Measurements from ENCODE around the gene PLCB1. TPM values are rescaled to one million over a fixed set of nuclear protein-coding genes. Genes with fewer than 3 reads are reported as not detected.
A peak's percentile ranks its signal among the peaks of the same experiment; 100 is the strongest.

Gene PLCB1
- total RNA-seq, 1 experiment from 2014 or later, result 11.3 TPM

- peaks cover 7% of the 10 kb centered on the region for H3K4me1 Mint-ChIP-seq
- H3K36me3 Mint-ChIP-seq, result no peaks in the 10 kb centered on the region
- DNase-seq (ENCODE audit: low spot score) (no peak), ATAC-seq (no peak)
- CTCF ChIA-PET, result no interaction called here
- H3K27me3 Mint-ChIP-seq (ENCODE audit: low read depth), result no peaks in the 10 kb centered on the region
- no peak overlapping the region for H3K4me3 Mint-ChIP-seq
- no peak for TF ChIP-seq MLX (CRISPR knock-in tag; IDR thresholded peaks at IDR 0.05)
- no peak for TF ChIP-seq GABPB1 (CRISPR knock-in tag; IDR thresholded peaks at IDR 0.05)
- TF ChIP-seq CDX4 (CRISPR knock-in tag; IDR thresholded peaks at IDR 0.05; ENCODE audit: borderline replicate concordance), result no peak
- no peak for TF ChIP-seq JAZF1 (CRISPR knock-in tag; IDR thresholded peaks at IDR 0.05)
- no peak for TF ChIP-seq ZSCAN18 (CRISPR knock-in tag; IDR thresholded peaks at IDR 0.05)
- TF ChIP-seq ZNF423 (CRISPR knock-in tag; IDR thresholded peaks at IDR 0.05), result no peak
- no peak for TF ChIP-seq HMGXB4 (CRISPR knock-in tag; IDR thresholded peaks at IDR 0.05)
- no peak overlapping the region for H3K27ac Mint-ChIP-seq
- POLR2A ChIA-PET, result no interaction called here
- H3K9me3 Mint-ChIP-seq, result no peaks in the 10 kb centered on the region
Observed at GRCh38 chr20:8232332-8232731, 100.3 kb downstream of the PLCB1 start.

- Mint-ChIP-seq H3K4me3 (no peak overlapping the region), H3K27me3 (ENCODE audit: low read depth) (no peaks in the 10 kb centered on the region), H3K36me3 (no peaks in the 10 kb centered on the region), H3K4me1 (no peaks in the 10 kb centered on the region), H3K27ac (no peak overlapping the region), H3K9me3 (no peaks in the 10 kb centered on the region)
- POLR2A ChIA-PET, result no interaction called here
- TF ChIP-seq NR3C1 (CRISPR knock-in tag; conservative IDR thresholded peaks at IDR 0.05; ENCODE audit: low read depth) (no peak), NFYB (CRISPR knock-in tag; conservative IDR thresholded peaks at IDR 0.05; ENCODE audit: low read depth) (no peak), ZNF317 (CRISPR knock-in tag; IDR thresholded peaks at IDR 0.05; ENCODE audit: borderline replicate concordance, low read depth) (no peak)
- CTCF ChIA-PET, result no interaction called here
- ATAC-seq (no peak), DNase-seq (ENCODE audit: low spot score) (no peak)
Observed at GRCh38 chr20:8234580-8234979, 102.5 kb downstream of the PLCB1 start.

GRCh38 chr20:8242066-8242465 lies 110.0 kb downstream of the PLCB1 start:
- ChIA-PET CTCF (no interaction called here), POLR2A (no interaction called here)
- ATAC-seq (no peak), DNase-seq (ENCODE audit: low spot score) (no peak)
- Mint-ChIP-seq H3K4me3 (no peak overlapping the region), H3K9me3 (no peaks in the 10 kb centered on the region), H3K27ac (0 out of 2 replicates have a peak overlapping the region, but pooled peaks have one; percentile 8), H3K36me3 (no peaks in the 10 kb centered on the region), H3K27me3 (ENCODE audit: low read depth) (no peaks in the 10 kb centered on the region), H3K4me1 (peaks cover 13% of the 10 kb centered on the region)
- no peak for TF ChIP-seq STAT6 (CRISPR knock-in tag; conservative IDR thresholded peaks at IDR 0.05; ENCODE audit: low read depth)
- no peak for TF ChIP-seq MYBL2 (CRISPR knock-in tag; IDR thresholded peaks at IDR 0.05)
- no peak for TF ChIP-seq JUN (CRISPR knock-in tag; IDR thresholded peaks at IDR 0.05)
- no peak for TF ChIP-seq PRDM15 (CRISPR knock-in tag; IDR thresholded peaks at IDR 0.05)
- no peak for TF ChIP-seq ERG (CRISPR knock-in tag; IDR thresholded peaks at IDR 0.05)
- TF ChIP-seq E2F5 (CRISPR knock-in tag; IDR thresholded peaks at IDR 0.05), result no peak
- TF ChIP-seq SOX15 (CRISPR knock-in tag; IDR thresholded peaks at IDR 0.05), result no peak
- TF ChIP-seq SMAD3 (CRISPR knock-in tag; IDR thresholded peaks at IDR 0.05; ENCODE audit: borderline replicate concordance), result no peak

Data from WTC11 (cell line).